ENCODE results near the gene ZNF543.

GRCh38 chr19:57308514-57308913, 11.8 kb upstream of the ZNF543 start:
- TF ChIP-seq CREM (CRISPR knock-in tag; IDR thresholded peaks at IDR 0.05) = no peak
- no peak for TF ChIP-seq ARID4B (CRISPR knock-in tag; IDR thresholded peaks at IDR 0.05; ENCODE audit: borderline replicate concordance)
- TF ChIP-seq CTCF (IDR thresholded peaks at IDR 0.05) = no peak
- no peak for TF ChIP-seq FOXP4 (CRISPR knock-in tag; IDR thresholded peaks at IDR 0.05)

Measured in WTC11 (cell line).